ENCODE results near the gene ARFGEF3. TPM values are rescaled to one million over a fixed set of nuclear protein-coding genes. Genes with fewer than 3 reads are reported as not detected.

ARFGEF3 gene
- polyA plus RNA-seq, 4 donors = 4.8 to 6.9 (median 6.3) TPM

- no peak for DNase-seq (ENCODE audit: low read depth in 4 of 4, low spot score in 2 of 4)
These were observed 132.0 kb downstream of the ARFGEF3 start for GRCh38 chr6:138293428-138294395.

- no peak for DNase-seq (ENCODE audit: low read depth in 4 of 4, low spot score in 2 of 4)
These were observed 134.6 kb downstream of the ARFGEF3 start for GRCh38 chr6:138296381-138296780.

- no peak for DNase-seq (ENCODE audit: low read depth in 4 of 4, low spot score in 2 of 4)
These were observed 135.0 kb downstream of the ARFGEF3 start for GRCh38 chr6:138296786-138297185.

- DNase-seq (ENCODE audit: low read depth in 4 of 4, low spot score in 2 of 4) = no peak
These were observed 136.1 kb downstream of the ARFGEF3 start for GRCh38 chr6:138297761-138298298.

GRCh38 chr6:138300469-138300868, 138.7 kb downstream of the ARFGEF3 start:
- DNase-seq (ENCODE audit: low read depth in 4 of 4, low spot score in 2 of 4) = no peak

- no peak for DNase-seq (ENCODE audit: low read depth in 4 of 4, low spot score in 2 of 4)
These were observed 140.8 kb downstream of the ARFGEF3 start for GRCh38 chr6:138302554-138302953.

GRCh38 chr6:138307352-138307751, 145.6 kb downstream of the ARFGEF3 start:
- no peak for DNase-seq (ENCODE audit: low read depth in 4 of 4, low spot score in 2 of 4)

GRCh38 chr6:138307816-138308730, 146.3 kb downstream of the ARFGEF3 start:
- DNase-seq (ENCODE audit: low read depth in 4 of 4, low spot score in 2 of 4) = no peak

GRCh38 chr6:138308731-138309110, 147.0 kb downstream of the ARFGEF3 start:
- no peak for DNase-seq (ENCODE audit: low read depth in 4 of 4, low spot score in 2 of 4)

- DNase-seq (ENCODE audit: low read depth in 4 of 4, low spot score in 2 of 4) = no peak
These were observed 148.0 kb downstream of the ARFGEF3 start for GRCh38 chr6:138309695-138310094.

GRCh38 chr6:138310294-138310693, 148.6 kb downstream of the ARFGEF3 start:
- no peak for DNase-seq (ENCODE audit: low read depth in 4 of 4, low spot score in 2 of 4)

- DNase-seq (ENCODE audit: low read depth in 4 of 4, low spot score in 2 of 4) = no peak
These were observed 149.1 kb downstream of the ARFGEF3 start for GRCh38 chr6:138310821-138311220.

GRCh38 chr6:138311268-138311667, 149.5 kb downstream of the ARFGEF3 start:
- no peak for DNase-seq (ENCODE audit: low read depth in 4 of 4, low spot score in 2 of 4)

GRCh38 chr6:138318741-138319375, 157.1 kb downstream of the ARFGEF3 start:
- no peak for DNase-seq (ENCODE audit: low read depth in 4 of 4, low spot score in 2 of 4)

GRCh38 chr6:138321934-138322333, 160.2 kb downstream of the ARFGEF3 start:
- DNase-seq (ENCODE audit: low read depth in 4 of 4, low spot score in 2 of 4) = no peak

- DNase-seq (ENCODE audit: low read depth in 4 of 4, low spot score in 2 of 4) = no peak
These were observed 162.1 kb downstream of the ARFGEF3 start for GRCh38 chr6:138323821-138324220.

- no peak for DNase-seq (ENCODE audit: low read depth in 4 of 4, low spot score in 2 of 4)
These were observed 166.5 kb downstream of the ARFGEF3 start for GRCh38 chr6:138328210-138328609.

- no peak for DNase-seq (ENCODE audit: low read depth in 4 of 4, low spot score in 2 of 4)
These were observed 169.0 kb downstream of the ARFGEF3 start for GRCh38 chr6:138330763-138331162.

- DNase-seq (ENCODE audit: low read depth in 4 of 4, low spot score in 2 of 4) = no peak
These were observed 169.7 kb downstream of the ARFGEF3 start for GRCh38 chr6:138331444-138331843.

- DNase-seq (ENCODE audit: low read depth in 4 of 4, low spot score in 2 of 4) = no peak
These were observed 170.2 kb downstream of the ARFGEF3 start for GRCh38 chr6:138331984-138332383.

GRCh38 chr6:138334000-138334399, 172.3 kb downstream of the ARFGEF3 start:
- no peak for DNase-seq (ENCODE audit: low read depth in 4 of 4, low spot score in 2 of 4)
